Nephron (organoid): ENCODE data around the gene DYNC1I2.

Experiments
- H3K27ac Mint-ChIP-seq, 3 experiments: 2 replicates each; pipeline ENCODE4 v1.8.0; 2020; ENCODE audit warnings: mixed read lengths in 3 of 3, mild to moderate bottlenecking in 2 of 3, moderate library complexity in 1 of 3
- H3K27me3 Mint-ChIP-seq: 2 replicates; pipeline ENCODE4 v1.8.0; 2021; ENCODE audit warnings: low read depth, mild to moderate bottlenecking, moderate library complexity, mixed read lengths
- H3K36me3 Mint-ChIP-seq: 2 replicates; pipeline ENCODE4 v1.8.0; 2020; ENCODE audit warnings: low read depth, mixed read lengths
- H3K4me1 Mint-ChIP-seq: 2 replicates; pipeline ENCODE4 v1.8.0; 2020; ENCODE audit warnings: mixed read lengths
- H3K4me3 Mint-ChIP-seq, 3 experiments: 2 replicates each; pipeline ENCODE4 v1.8.0; 2020; ENCODE audit warnings: mild to moderate bottlenecking in 3 of 3, mixed read lengths in 3 of 3, moderate library complexity in 2 of 3
- H3K9me3 Mint-ChIP-seq: 2 replicates; pipeline ENCODE4 v1.8.0; 2020; ENCODE audit warnings: mixed read lengths
- TF ChIP-seq, protein P1 (sequence below), 3 experiments: fragments of 200-600 bp; sonication (generic); IDR thresholded peaks; one replicate each; pipeline ENCODE4 v1.5.0; 2021; ENCODE audit warnings: antibody characterized with exemption in 3 of 3; ENCODE audit not compliant: unreplicated experiment in 3 of 3

Gene DYNC1I2

DNA sequence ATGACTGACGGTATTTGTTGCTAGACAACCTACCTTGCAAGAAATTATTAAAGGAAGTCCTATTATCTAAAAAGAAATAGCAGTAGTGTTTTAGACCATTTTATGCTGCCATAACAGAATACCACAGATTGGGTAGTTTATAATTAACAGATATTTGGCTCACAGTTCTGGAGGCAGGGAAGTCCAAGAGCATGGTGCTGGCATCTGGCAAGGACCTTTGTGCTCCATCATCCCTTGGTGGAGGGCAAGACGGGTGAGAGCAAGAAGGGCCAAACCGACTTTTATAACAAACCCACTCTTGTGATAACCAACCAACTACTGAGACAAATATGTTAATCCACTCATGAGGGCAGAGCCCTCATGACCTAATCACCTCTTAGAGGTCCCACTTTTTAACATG is 91.2 kb downstream of the DYNC1I2 start:
- Mint-ChIP-seq H3K27me3 (no peaks in the 10 kb centered on the region), H3K4me1 (no peaks in the 10 kb centered on the region), H3K4me3 (no peak overlapping the region), H3K9me3 (peaks cover 24% of the 10 kb centered on the region), H3K36me3 (peaks cover 58% of the 10 kb centered on the region), H3K27ac (no peak overlapping the region)
- TF ChIP-seq, protein P1, sequence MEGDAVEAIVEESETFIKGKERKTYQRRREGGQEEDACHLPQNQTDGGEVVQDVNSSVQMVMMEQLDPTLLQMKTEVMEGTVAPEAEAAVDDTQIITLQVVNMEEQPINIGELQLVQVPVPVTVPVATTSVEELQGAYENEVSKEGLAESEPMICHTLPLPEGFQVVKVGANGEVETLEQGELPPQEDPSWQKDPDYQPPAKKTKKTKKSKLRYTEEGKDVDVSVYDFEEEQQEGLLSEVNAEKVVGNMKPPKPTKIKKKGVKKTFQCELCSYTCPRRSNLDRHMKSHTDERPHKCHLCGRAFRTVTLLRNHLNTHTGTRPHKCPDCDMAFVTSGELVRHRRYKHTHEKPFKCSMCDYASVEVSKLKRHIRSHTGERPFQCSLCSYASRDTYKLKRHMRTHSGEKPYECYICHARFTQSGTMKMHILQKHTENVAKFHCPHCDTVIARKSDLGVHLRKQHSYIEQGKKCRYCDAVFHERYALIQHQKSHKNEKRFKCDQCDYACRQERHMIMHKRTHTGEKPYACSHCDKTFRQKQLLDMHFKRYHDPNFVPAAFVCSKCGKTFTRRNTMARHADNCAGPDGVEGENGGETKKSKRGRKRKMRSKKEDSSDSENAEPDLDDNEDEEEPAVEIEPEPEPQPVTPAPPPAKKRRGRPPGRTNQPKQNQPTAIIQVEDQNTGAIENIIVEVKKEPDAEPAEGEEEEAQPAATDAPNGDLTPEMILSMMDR (IDR thresholded peaks at IDR 0.05; ENCODE audit: unreplicated experiment in 3 of 3) = no peak

GRCh38 chr2:171785450-171785849 is 98.2 kb downstream of the DYNC1I2 start:
- TF ChIP-seq, protein P1 (IDR thresholded peaks at IDR 0.05; ENCODE audit: unreplicated experiment in 3 of 3) = no peak
- H3K27ac Mint-ChIP-seq = no peak overlapping the region
- H3K4me3 Mint-ChIP-seq = no peak overlapping the region
- peaks cover 67% of the 10 kb centered on the region for H3K36me3 Mint-ChIP-seq
- no peaks in the 10 kb centered on the region for H3K9me3 Mint-ChIP-seq
- H3K27me3 Mint-ChIP-seq = no peaks in the 10 kb centered on the region
- H3K4me1 Mint-ChIP-seq = no peaks in the 10 kb centered on the region

DNA sequence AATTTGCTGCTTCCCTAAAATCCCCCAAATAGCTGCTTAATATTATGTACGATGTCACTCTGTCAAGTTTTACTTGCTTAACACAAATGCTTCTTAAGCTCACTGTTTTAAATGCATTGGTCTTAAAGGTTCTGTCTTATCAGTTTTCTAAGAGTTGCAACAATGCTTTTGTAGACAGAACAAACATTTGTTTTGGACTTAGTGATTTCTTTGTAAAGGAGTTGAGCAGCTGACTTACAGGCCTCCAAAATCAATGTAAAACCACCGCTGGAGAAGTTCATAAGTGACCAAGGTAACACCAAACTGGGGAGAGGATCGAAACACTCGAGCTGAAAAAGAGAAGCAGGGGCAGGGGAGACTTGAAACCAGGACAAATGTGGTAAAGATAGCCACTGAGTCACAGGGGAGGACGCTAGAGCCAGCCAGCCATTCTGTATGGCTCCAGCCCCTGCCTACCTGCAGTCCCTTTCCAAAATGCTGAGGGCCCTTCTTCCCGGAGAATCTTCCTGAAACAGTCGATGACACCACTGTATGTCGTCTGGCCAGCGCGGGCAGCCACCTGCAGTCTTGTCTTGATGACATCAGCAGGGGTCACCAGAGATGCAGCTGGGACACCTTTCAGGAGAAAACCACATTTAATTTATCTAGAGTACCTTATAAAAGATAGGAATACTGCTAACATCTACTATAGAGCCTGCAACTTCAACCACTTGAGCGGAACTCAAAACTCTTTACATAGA is 100.2 kb downstream of the DYNC1I2 start:
- H3K27me3 Mint-ChIP-seq = no peaks in the 10 kb centered on the region
- no peaks in the 10 kb centered on the region for H3K4me1 Mint-ChIP-seq
- no peaks in the 10 kb centered on the region for H3K9me3 Mint-ChIP-seq
- no peak overlapping the region for H3K4me3 Mint-ChIP-seq
- H3K27ac Mint-ChIP-seq = no peak overlapping the region
- peaks cover 70% of the 10 kb centered on the region for H3K36me3 Mint-ChIP-seq
- TF ChIP-seq, protein P1 (IDR thresholded peaks at IDR 0.05; ENCODE audit: unreplicated experiment in 3 of 3) = no peak

DNA sequence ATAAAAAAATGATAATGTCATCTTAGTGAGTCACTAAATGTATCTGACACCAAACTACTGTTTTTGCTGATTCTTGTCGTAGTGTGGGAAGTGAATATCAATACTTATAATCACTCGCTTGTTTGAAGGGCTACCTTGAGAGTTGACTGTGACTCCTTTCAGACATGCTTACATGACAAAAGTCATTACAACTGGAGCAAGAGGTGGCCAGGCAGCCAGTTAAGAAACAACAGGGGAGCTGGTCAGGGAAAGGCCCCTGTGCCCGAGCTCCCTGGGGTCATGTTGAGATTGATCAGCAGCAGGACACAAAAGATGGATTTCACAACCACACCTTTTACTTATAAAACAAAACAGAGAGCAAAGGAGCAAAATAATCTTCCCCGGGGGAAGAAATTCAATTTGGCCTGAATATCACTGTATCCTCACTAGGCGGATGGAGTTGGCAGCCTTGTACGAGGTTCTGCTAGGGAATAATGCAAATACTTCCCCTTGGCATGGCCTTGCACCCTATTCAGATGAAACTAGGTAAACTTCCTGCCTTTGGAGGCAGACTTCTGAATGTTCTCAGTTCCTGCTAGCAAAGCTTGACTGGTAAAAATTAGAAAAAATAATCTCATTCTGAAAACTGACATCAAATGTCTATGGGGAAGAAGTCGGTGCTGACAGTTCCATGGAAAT is 101.2 kb downstream of the DYNC1I2 start:
- peaks cover 67% of the 10 kb centered on the region for H3K36me3 Mint-ChIP-seq
- no peaks in the 10 kb centered on the region for H3K4me1 Mint-ChIP-seq
- no peak overlapping the region for H3K4me3 Mint-ChIP-seq
- TF ChIP-seq, protein P1 (IDR thresholded peaks at IDR 0.05; ENCODE audit: unreplicated experiment in 3 of 3) = no peak
- no peaks in the 10 kb centered on the region for H3K27me3 Mint-ChIP-seq
- no peak overlapping the region for H3K27ac Mint-ChIP-seq
- no peaks in the 10 kb centered on the region for H3K9me3 Mint-ChIP-seq

DNA sequence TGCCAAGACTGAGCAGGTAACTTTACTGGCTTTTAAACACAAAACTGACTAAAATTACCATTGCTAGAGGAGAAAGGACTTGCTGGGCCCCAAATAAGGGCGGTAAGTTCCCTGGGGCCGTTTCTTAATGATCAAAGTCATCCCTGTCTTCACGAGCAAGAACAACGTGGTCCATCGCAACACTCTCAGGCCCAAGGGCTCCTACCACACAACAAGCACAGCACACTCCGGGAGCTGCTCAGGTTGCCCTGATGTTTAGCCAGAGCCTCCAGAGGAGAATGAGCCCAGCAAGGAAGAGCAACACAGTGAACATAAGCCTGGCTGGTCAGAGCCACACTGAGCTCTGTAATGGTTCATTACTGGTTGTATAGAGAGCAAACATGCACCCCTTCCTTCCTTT is 102.7 kb downstream of the DYNC1I2 start:
- Mint-ChIP-seq H3K27ac (no peak overlapping the region), H3K27me3 (no peaks in the 10 kb centered on the region), H3K4me3 (no peak overlapping the region), H3K36me3 (peaks cover 59% of the 10 kb centered on the region), H3K4me1 (no peaks in the 10 kb centered on the region), H3K9me3 (no peaks in the 10 kb centered on the region)
- TF ChIP-seq, protein P1 (IDR thresholded peaks at IDR 0.05; ENCODE audit: unreplicated experiment in 3 of 3) = no peak

DNA sequence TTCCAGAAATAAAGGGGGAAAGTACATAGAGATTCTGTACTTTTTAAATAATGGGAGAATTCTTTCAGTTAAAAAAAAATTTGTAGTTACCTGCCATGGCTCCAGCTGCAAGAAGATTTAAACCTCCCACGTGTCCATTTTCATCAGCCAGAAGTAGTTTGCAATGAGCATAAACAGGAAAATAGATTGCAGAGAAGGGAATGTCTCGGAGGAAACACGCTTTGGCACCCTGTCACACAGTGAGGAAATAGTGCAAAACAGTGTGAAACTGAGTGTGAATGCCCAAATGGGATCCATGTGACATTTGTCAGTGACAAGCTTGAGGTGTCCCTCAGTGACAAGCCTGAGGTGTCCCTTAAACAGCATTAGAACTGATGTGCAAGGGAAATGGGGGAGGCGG is 104.1 kb downstream of the DYNC1I2 start:
- TF ChIP-seq, protein P1 (IDR thresholded peaks at IDR 0.05; ENCODE audit: unreplicated experiment in 3 of 3) = no peak
- H3K4me1 Mint-ChIP-seq = no peaks in the 10 kb centered on the region

More for the DNA sequence above, 104.1 kb downstream of the DYNC1I2 start:
- no peaks in the 10 kb centered on the region for H3K27me3 Mint-ChIP-seq
- H3K27ac Mint-ChIP-seq = no peak overlapping the region
- peaks cover 50% of the 10 kb centered on the region for H3K36me3 Mint-ChIP-seq
- H3K9me3 Mint-ChIP-seq = no peaks in the 10 kb centered on the region
- no peak overlapping the region for H3K4me3 Mint-ChIP-seq
